Stimulated activated naive CD8-positive, alpha-beta T cell treated with anti-CD3 and anti-CD28 coated beads, Interleukin-15, amount 100 ng/mL, for 72 hours (primary cell): ENCODE data around the gene FSIP2.
A peak's percentile ranks its signal among the peaks of the same experiment; 100 is the strongest.

Experiments used
- ATAC-seq: fragments of 150-1000 bp; cut with Tn5 transposase; 2 replicates; pipeline ENCODE4 v1.10.0; 2021; ENCODE audit warnings: mild to moderate bottlenecking, moderate library complexity
- DNase-seq, 2 donors: peaks; one replicate each; pipeline ENCODE4 v3.0.0; 2021 to 2022
- H3K27ac Mint-ChIP-seq, 2 donors: one replicate each; pipeline ENCODE4 v1.8.0; 2022; ENCODE audit warnings: mild to moderate bottlenecking in 2 of 2, mixed read lengths in 2 of 2, moderate library complexity in 2 of 2
- H3K27me3 Mint-ChIP-seq: one replicate; pipeline ENCODE4 v1.8.0; 2022; ENCODE audit warnings: mixed read lengths
- H3K4me1 Mint-ChIP-seq: one replicate; pipeline ENCODE4 v1.8.0; 2022; ENCODE audit warnings: mild to moderate bottlenecking, mixed read lengths
- H3K4me3 Mint-ChIP-seq, 2 donors: one replicate each; pipeline ENCODE4 v1.8.0; 2022; ENCODE audit warnings: mild to moderate bottlenecking in 2 of 2, mixed read lengths in 2 of 2, moderate library complexity in 1 of 2
- H3K9me3 Mint-ChIP-seq, 2 donors: one replicate each; pipeline ENCODE4 v1.8.0; 2022; ENCODE audit warnings: mixed read lengths in 2 of 2

The FSIP2 gene

GRCh38 chr2:185790361-185790760 lies 51.8 kb downstream of the FSIP2 start:
- Mint-ChIP-seq H3K27me3 (no peaks in the 10 kb centered on the region), H3K4me3 (no peak overlapping the region), H3K9me3 (no peaks in the 10 kb centered on the region), H3K4me1 (no peaks in the 10 kb centered on the region), H3K27ac (no peak overlapping the region)
- DNase-seq (no peak), ATAC-seq (no peak)

- ATAC-seq (no peak), DNase-seq (no peak)
- Mint-ChIP-seq H3K4me3 (no peak overlapping the region), H3K4me1 (no peaks in the 10 kb centered on the region), H3K9me3 (peaks cover 0 to 3% of the 10 kb centered on the region in 2 donors), H3K27me3 (no peaks in the 10 kb centered on the region), H3K27ac (no peak overlapping the region)
Observed at GRCh38 chr2:185793532-185794345, 55.1 kb downstream of the FSIP2 start.

- DNase-seq (no peak), ATAC-seq (peak; percentile 76)
- no peak overlapping the region for H3K4me3 Mint-ChIP-seq
- H3K27me3 Mint-ChIP-seq: no peaks in the 10 kb centered on the region
- H3K9me3 Mint-ChIP-seq: peaks cover 0 to 4% of the 10 kb centered on the region in 2 donors
- H3K4me1 Mint-ChIP-seq: no peaks in the 10 kb centered on the region
- no peak overlapping the region for H3K27ac Mint-ChIP-seq
Observed at GRCh38 chr2:185796758-185797157, 58.2 kb downstream of the FSIP2 start.

- Mint-ChIP-seq H3K9me3 (peaks cover 4 to 7% of the 10 kb centered on the region in 2 donors), H3K27me3 (no peaks in the 10 kb centered on the region), H3K4me3 (no peak overlapping the region), H3K27ac (no peak overlapping the region), H3K4me1 (no peaks in the 10 kb centered on the region)
- ATAC-seq (no peak), DNase-seq (no peak)
Observed at GRCh38 chr2:185802926-185803325, 64.3 kb downstream of the FSIP2 start.

- Mint-ChIP-seq H3K27me3 (no peaks in the 10 kb centered on the region), H3K9me3 (peaks cover 0 to 7% of the 10 kb centered on the region in 2 donors), H3K4me3 (no peak overlapping the region), H3K27ac (no peak overlapping the region), H3K4me1 (no peaks in the 10 kb centered on the region)
- DNase-seq (no peak), ATAC-seq (no peak)
Observed at GRCh38 chr2:185806783-185807182, 68.2 kb downstream of the FSIP2 start.

GRCh38 chr2:185807351-185807750 lies 68.7 kb downstream of the FSIP2 start:
- no peak overlapping the region for H3K27ac Mint-ChIP-seq
- DNase-seq (no peak), ATAC-seq (no peak)
- H3K4me1 Mint-ChIP-seq: no peaks in the 10 kb centered on the region
- H3K9me3 Mint-ChIP-seq: peaks cover 0 to 7% of the 10 kb centered on the region in 2 donors
- no peaks in the 10 kb centered on the region for H3K27me3 Mint-ChIP-seq
- no peak overlapping the region for H3K4me3 Mint-ChIP-seq

GRCh38 chr2:185811580-185811979 lies 73.0 kb downstream of the FSIP2 start:
- no peak overlapping the region for H3K27ac Mint-ChIP-seq
- DNase-seq (no peak), ATAC-seq (no peak)
- H3K4me1 Mint-ChIP-seq: no peaks in the 10 kb centered on the region
- H3K9me3 Mint-ChIP-seq: peaks cover 0 to 5% of the 10 kb centered on the region in 2 donors
- no peak overlapping the region for H3K4me3 Mint-ChIP-seq
- H3K27me3 Mint-ChIP-seq: no peaks in the 10 kb centered on the region

- no peak for ATAC-seq
- H3K27ac Mint-ChIP-seq: no peak overlapping the region
- no peaks in the 10 kb centered on the region for H3K4me1 Mint-ChIP-seq
- H3K4me3 Mint-ChIP-seq: no peak overlapping the region
- H3K9me3 Mint-ChIP-seq: peaks cover 7 to 20% of the 10 kb centered on the region in 2 donors
- no peaks in the 10 kb centered on the region for H3K27me3 Mint-ChIP-seq
- no peak for DNase-seq
Observed at GRCh38 chr2:185813707-185814106, 75.1 kb downstream of the FSIP2 start.

GRCh38 chr2:185817991-185818390 lies 79.4 kb downstream of the FSIP2 start:
- peaks cover 16 to 23% of the 10 kb centered on the region in 2 donors for H3K9me3 Mint-ChIP-seq
- no peak overlapping the region for H3K4me3 Mint-ChIP-seq
- ATAC-seq: no peak
- H3K27ac Mint-ChIP-seq: no peak overlapping the region
- no peak for DNase-seq
- no peaks in the 10 kb centered on the region for H3K27me3 Mint-ChIP-seq
- H3K4me1 Mint-ChIP-seq: no peaks in the 10 kb centered on the region

- Mint-ChIP-seq H3K27me3 (no peaks in the 10 kb centered on the region), H3K9me3 (peaks cover 22 to 23% of the 10 kb centered on the region in 2 donors)
Observed at GRCh38 chr2:185821467-185821866, 82.9 kb downstream of the FSIP2 start.

GRCh38 chr2:185823773-185824172 lies 85.2 kb downstream of the FSIP2 start:
- DNase-seq (no peak), ATAC-seq (no peak)
- H3K9me3 Mint-ChIP-seq: peaks cover 6 to 16% of the 10 kb centered on the region in 2 donors
- no peaks in the 10 kb centered on the region for H3K27me3 Mint-ChIP-seq
- no peak overlapping the region for H3K27ac Mint-ChIP-seq
- H3K4me3 Mint-ChIP-seq: no peak overlapping the region
- H3K4me1 Mint-ChIP-seq: no peaks in the 10 kb centered on the region

More at GRCh38 chr2:185821467-185821866, 82.9 kb downstream of the FSIP2 start:
- Mint-ChIP-seq H3K4me1 (no peaks in the 10 kb centered on the region), H3K4me3 (no peak overlapping the region), H3K27ac (no peak overlapping the region)
- DNase-seq: no peak
- ATAC-seq: no peak

- Mint-ChIP-seq H3K27me3 (no peaks in the 10 kb centered on the region), H3K4me3 (no peak overlapping the region), H3K4me1 (no peaks in the 10 kb centered on the region), H3K9me3 (peaks cover 0 to 8% of the 10 kb centered on the region in 2 donors), H3K27ac (no peak overlapping the region)
- no peak for DNase-seq
- no peak for ATAC-seq
Observed at GRCh38 chr2:185825557-185825956, 87.0 kb downstream of the FSIP2 start.

GRCh38 chr2:185828326-185828725 lies 89.7 kb downstream of the FSIP2 start:
- H3K9me3 Mint-ChIP-seq: peaks cover 0 to 8% of the 10 kb centered on the region in 2 donors
- no peak overlapping the region for H3K4me3 Mint-ChIP-seq
- no peaks in the 10 kb centered on the region for H3K27me3 Mint-ChIP-seq
- DNase-seq: no peak
- no peaks in the 10 kb centered on the region for H3K4me1 Mint-ChIP-seq
- no peak for ATAC-seq
- no peak overlapping the region for H3K27ac Mint-ChIP-seq

GRCh38 chr2:185833864-185834263 lies 95.3 kb downstream of the FSIP2 start:
- peaks cover 10 to 26% of the 10 kb centered on the region in 2 donors for H3K9me3 Mint-ChIP-seq
- H3K4me3 Mint-ChIP-seq: no peak overlapping the region
- no peak overlapping the region for H3K27ac Mint-ChIP-seq
- no peak for DNase-seq
- no peak for ATAC-seq
- no peaks in the 10 kb centered on the region for H3K27me3 Mint-ChIP-seq
- H3K4me1 Mint-ChIP-seq: no peaks in the 10 kb centered on the region

- no peaks in the 10 kb centered on the region for H3K27me3 Mint-ChIP-seq
- no peaks in the 10 kb centered on the region for H3K4me1 Mint-ChIP-seq
- ATAC-seq: no peak
- peaks cover 10 to 26% of the 10 kb centered on the region in 2 donors for H3K9me3 Mint-ChIP-seq
- H3K27ac Mint-ChIP-seq: no peak overlapping the region
- H3K4me3 Mint-ChIP-seq: no peak overlapping the region
- no peak for DNase-seq
Observed at GRCh38 chr2:185835974-185836373, 97.4 kb downstream of the FSIP2 start.

- peaks cover 15 to 18% of the 10 kb centered on the region in 2 donors for H3K9me3 Mint-ChIP-seq
- no peak overlapping the region for H3K4me3 Mint-ChIP-seq
- no peaks in the 10 kb centered on the region for H3K4me1 Mint-ChIP-seq
- H3K27ac Mint-ChIP-seq: no peak overlapping the region
- no peak for ATAC-seq
- no peaks in the 10 kb centered on the region for H3K27me3 Mint-ChIP-seq
- DNase-seq: no peak
Observed at GRCh38 chr2:185854885-185855284, 116.3 kb downstream of the FSIP2 start.

- DNase-seq (no peak), ATAC-seq (no peak)
- H3K27me3 Mint-ChIP-seq: no peaks in the 10 kb centered on the region
- H3K4me3 Mint-ChIP-seq: no peak overlapping the region
- H3K27ac Mint-ChIP-seq: no peak overlapping the region
- H3K4me1 Mint-ChIP-seq: no peaks in the 10 kb centered on the region
- peaks cover 9 to 10% of the 10 kb centered on the region in 2 donors for H3K9me3 Mint-ChIP-seq
Observed at GRCh38 chr2:185857691-185858090, 119.1 kb downstream of the FSIP2 start.
